Activated T-cell treated with anti-CD3 and anti-CD28 coated beads for 24 hours (primary cell): ENCODE results near the gene LEMD3.
A peak's percentile ranks its signal among the peaks of the same experiment; 100 is the strongest.

Experiments
- DNase-seq: peaks from one replicate; pipeline ENCODE4 v3.0.0-alpha.2; 2020; ENCODE audit warnings: low read depth

Gene LEMD3

DNA sequence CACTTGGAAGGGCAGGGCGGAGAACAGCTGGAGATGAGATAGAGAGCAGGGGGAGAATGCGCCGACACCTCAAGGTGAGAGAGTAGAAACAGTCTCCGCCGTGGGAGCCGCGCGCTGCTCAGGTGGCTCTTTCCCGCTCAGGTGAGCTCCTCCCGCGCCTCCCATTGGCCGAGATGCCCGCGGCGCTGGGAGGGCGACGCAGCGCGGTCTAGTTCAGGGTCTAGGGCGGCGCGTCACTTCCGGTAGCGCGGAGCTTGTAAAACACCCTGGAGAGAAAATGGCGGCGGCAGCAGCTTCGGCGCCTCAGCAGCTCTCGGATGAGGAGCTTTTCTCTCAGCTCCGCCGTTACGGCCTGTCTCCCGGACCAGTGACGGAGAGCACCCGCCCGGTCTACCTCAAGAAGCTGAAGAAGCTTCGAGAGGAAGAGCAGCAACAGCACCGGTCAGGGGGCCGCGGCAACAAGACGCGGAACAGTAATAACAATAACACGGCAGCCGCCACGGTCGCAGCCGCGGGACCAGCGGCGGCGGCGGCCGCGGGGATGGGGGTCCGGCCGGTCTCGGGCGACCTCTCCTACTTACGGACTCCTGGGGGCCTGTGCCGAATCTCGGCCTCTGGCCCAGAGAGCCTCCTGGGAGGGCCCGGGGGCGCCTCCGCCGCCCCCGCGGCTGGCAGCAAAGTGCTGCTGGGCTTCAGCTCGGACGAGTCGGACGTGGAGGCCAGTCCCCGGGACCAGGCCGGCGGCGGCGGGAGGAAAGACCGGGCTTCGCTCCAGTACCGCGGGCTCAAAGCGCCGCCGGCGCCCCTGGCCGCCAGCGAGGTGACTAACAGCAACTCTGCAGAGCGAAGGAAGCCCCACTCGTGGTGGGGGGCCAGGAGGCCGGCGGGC, at the start of gene LEMD3:
LEMD3 (plus strand) TSS at position 264 of the 889 bp plus-strand sequence; CDS start at position 278, 14 bp downstream.
- DNase-seq = peak; percentile 88

DNA sequence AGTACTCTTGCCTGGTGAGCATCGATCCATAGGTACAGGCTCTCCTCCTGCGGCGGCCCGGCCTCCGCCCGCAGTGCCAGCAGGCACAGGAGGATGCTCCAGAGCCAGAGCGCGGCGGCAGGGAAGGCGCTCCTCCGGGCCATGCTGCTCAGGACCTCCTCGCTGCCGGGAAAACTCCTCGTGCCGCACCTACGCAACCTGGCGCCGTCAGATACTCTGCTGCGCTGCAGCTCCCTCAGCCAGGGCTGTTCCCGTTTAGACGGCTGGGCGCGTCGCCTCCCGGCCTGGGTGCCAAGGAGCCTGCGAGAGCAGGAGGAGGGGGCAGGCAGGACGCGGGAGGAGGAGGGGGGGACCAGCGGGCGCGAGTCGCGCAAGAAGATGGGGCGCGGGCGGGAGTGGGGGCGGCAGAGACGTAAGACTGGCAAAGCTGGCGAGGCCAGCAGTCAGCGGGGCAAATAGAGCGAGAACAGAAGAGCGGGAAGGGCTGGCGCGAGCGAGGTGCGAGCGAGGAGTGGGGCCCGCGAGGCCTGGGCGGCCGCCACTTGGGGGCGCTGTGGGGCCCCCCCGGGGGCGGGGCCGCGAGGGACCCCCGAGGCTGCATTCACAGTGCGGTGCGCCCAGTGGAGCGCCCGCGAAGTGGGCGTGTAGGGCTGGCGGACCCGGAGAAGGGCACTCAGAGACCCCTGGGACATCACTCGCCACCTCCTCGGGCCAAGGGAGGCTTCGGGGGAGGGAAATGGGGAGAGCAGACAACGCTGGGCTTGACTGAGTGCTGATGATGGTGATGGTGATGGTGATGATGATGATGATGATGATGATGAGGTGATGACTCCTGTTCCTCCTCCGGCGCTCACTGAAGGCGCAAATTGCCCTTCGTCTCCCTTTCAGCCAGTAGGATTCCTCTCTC, 48.1 kb upstream of the LEMD3 start, which contains the start of gene WIF1:
WIF1 (minus strand) TSS at position 257 of the 907 bp plus-strand sequence; CDS start at position 143, 114 bp downstream.
- DNase-seq = peak; percentile 1

DNA sequence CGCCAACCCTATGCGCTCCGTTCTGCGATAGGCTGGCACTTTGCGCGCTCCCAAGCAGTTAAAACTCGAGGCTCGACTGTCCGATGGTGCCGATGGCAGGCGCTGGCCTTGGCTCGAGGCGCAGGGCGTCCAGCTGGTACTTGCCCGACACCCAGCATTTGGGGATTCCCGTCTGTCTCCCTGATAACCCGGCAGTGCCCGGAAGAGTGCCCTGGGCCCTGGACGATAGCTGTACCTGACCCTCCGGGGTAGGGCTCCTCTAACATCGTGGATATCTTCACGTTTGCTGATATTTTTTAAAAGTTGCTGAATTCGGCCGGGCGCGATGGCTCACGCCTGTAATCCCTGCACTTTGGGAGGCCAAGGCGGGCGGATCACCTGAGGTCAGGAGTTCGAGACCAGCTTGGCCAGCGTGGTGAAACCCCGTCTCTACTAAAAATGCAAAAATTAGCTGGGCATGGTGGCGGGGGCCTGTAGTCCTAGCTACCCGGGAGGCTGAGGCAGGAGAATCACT, 47.4 kb upstream of the LEMD3 start:
- no peak for DNase-seq

- DNase-seq = no peak
These were observed 46.7 kb upstream of the LEMD3 start for GRCh38 chr12:65122703-65123102.

GRCh38 chr12:65123435-65124063, 45.8 kb upstream of the LEMD3 start:
- DNase-seq = no peak

DNA sequence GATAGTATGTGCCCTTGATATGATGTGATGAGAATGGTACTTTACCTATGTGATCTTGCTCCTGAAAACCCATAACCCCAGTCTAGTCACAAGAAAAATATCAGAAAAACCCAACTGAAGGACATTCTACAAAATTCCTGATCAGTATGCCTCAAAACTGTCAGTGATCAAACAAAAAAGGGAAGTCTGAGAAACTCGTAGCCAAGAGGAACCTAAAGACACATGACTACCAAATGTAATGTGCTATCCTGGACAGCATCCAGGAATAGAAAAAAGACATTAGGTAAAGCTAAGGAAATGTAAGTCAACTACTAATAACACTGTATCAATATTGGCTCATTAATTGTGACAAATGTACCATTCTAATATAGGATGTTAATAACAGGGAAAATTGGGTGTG, 44.1 kb upstream of the LEMD3 start:
- DNase-seq = no peak

GRCh38 chr12:65125975-65126374, 43.4 kb upstream of the LEMD3 start:
- DNase-seq = no peak

DNA sequence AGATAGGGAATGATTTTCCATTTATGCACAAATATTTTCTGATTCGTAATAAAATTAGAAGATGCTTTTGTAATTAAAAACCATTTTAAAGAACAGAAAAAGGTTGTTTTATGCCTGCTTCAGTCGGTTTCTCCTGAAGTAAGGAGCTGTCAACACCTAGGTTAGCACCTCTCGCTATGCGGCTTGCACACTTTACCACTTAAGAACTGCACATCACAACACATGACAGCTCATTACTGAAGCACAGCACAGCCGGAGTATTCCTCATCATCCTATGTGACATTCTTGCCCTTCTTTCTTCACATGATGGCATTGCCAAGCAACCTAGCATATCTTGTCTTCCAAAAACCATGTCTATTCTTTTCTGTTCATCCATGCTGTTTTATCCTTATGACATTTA, 42.9 kb upstream of the LEMD3 start:
- no peak for DNase-seq

GRCh38 chr12:65133879-65134278, 35.5 kb upstream of the LEMD3 start:
- no peak for DNase-seq

GRCh38 chr12:65139389-65139788, 30.0 kb upstream of the LEMD3 start:
- DNase-seq = no peak

DNA sequence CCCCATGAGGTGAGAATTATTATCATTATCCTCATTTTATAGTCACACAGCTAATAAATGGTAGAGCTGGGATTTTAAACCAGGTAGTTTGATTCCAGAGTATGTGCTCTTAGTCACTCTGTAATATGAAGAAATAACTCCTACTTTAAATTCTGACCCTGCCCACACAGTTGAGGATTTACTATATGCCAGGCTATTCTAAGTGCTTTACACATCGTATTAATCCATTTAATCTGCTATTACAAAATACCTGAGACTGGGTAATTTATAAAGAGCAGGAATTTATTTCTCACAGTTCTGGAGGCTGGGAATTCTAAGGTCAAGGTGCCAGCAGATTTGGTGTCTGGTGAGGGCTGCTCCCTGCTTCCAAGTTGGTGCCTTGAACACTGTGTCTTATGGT, 28.6 kb upstream of the LEMD3 start:
- DNase-seq = no peak

DNA sequence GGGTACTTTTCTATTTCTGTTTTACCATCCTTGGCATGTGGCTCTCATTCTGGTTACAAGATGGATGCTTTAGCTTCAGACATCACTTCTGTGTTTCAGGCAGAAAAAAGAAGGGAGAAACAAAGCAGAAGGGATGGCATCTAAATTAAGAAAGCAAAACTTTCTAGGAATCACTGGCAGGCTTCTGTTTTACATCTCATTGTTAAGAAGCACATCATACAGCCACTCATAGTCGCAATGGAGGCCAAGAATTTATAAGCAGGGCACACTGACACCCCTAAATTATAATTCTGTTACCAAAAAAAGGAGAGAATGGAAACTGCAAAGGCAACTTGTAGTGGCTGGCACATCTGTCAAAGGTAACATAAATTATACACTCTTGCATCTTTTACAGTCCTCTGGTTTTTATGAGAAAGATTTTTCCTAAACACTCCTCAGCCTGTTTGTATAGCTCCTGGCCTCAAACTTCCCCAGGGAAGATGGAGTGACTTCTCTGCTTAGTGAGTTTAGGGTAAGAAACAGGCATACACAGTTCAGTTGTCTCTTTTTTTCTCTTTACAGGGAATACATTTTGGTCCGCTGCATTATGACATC, 22.0 kb upstream of the LEMD3 start:
- no peak for DNase-seq

- no peak for DNase-seq
These were observed 17.4 kb upstream of the LEMD3 start for GRCh38 chr12:65152012-65152411.

DNA sequence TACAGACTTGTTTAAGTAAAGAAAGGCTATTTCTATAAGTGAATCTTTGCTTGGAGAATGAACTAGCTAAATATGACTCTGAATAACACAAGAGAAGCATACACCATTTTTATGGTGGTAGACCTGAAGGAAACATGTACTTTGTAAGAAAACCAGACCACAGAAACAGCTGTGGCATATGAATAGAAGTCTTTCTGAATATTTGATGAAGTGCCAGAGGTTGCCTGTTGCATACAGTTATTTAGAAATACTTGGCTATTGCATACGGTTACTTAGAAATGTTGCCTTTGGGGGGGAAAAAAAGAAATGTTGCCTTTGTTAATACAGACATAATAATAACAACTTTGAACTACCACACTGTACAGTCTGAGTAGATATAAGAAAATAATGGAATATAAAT, 16.8 kb upstream of the LEMD3 start:
- DNase-seq = no peak

- DNase-seq = no peak
These were observed 13.6 kb upstream of the LEMD3 start for GRCh38 chr12:65155784-65156183.

GRCh38 chr12:65156366-65156841, 13.0 kb upstream of the LEMD3 start:
- DNase-seq = no peak

DNA sequence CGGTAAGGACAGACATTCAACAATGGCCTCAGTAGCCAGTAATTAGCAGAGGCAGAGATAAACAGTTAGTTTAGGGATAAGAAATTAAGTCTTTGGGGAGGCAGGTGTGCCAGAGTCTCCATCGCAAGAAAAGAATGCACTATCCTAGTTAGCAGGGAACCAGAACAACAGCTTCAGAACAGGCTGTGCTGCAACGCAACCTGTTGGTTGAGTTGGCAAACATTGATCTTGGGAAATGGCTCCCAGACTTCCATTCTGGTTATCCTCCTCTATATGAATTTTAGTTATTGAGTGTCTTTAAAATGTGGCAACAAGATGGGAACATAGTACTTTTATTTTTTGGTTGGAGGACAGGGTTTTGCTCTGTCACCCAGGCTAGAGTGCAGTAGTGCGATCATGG, 12.3 kb upstream of the LEMD3 start:
- no peak for DNase-seq

DNA sequence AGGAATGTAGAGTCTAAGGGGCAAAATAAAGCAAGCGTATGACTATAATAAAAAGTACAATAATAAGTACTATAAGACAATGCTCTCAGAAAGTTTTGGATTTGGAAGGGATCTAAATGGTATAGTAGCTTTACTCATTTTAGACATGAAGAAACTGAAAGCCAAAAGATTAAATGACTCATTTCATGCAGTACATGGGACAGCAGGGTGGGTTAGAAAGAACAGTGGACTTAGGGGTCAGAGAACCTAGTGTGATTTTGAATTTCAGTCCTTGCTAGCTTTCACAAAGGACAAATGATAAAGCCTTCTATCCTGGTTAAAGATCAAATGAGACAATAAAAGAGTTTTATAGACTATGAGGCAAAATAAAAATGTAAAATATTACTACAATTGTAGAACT, 6.8 kb upstream of the LEMD3 start:
- no peak for DNase-seq

DNA sequence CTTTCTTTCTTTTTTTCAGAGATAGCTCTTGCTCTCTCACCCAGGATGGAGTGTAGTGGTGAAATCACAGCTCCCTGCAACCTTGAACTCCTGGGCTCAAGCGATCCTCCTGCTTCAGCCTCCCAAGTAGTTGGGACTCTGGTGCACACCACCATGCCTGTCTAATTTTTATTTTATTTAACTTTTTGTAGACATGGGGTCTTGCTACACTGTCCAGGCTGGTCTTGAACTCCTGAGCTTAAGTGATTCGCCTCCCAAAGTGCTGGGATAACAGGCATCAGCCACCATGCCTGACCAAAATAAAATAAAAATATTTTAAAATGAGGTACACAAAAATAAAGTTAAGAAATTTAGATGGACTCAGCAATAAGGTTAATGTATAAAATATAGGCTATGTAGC, 5.1 kb upstream of the LEMD3 start:
- DNase-seq = no peak

DNA sequence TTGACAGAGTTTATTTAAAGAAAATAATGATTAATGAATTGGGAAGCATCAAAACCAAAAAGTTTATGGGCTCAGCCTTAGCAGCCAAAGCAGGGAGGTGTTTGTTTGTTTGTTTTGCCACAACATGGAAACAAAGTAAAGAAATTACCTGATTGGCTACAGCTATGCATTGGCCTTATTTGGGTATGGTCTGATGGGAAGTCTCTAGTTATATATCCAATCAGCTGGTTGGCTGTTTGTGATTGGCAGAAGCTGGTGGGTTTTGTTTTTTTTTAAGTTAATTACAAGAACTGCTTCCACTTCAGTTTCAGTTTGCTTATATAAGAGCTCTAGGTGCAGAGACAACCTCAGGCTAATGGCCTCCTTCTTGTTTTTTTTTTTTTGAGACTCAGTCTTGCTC, 4.6 kb upstream of the LEMD3 start:
- no peak for DNase-seq

DNA sequence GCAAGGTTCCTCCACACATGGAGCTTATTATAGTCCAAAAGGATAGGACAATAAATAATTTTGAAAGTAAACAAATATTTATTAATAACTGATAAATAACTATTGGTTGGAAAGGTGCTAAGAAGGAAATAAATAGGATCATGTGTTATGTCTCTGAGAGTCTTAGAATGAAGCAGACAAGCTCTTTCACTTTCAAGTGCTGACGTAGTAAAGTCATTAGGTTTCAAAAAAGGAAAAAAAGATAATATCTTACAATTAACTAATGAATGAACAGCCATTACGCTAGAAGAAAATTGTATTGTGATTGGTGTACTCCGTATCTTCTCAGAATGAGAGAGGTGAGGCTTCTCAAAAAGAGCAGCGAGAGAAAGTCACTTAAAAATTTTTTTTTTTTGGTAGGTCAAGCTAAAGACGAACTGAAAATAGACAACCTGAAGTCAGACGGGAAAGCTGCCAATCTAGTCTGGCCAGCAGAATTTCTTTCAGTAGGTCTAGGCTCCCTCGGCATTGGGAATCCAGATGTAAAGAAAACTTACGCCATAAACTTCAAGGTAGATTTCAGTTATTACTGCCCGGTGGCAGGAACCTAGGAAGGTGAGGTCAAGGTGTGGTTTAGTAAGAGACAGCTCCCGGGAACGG, 583 bp upstream of the LEMD3 start:
- DNase-seq = no peak
